Gastrocnemius medialis (tissue), 4 donors: ENCODE measurements around the gene MAPK13. TPM values are rescaled to one million over a fixed set of nuclear protein-coding genes. Genes with fewer than 3 reads are reported as not detected.
A peak's percentile ranks its signal among the peaks of the same experiment; 100 is the strongest.

Source experiments
- ATAC-seq, 2 donors: fragments of 150-250 bp; one replicate each; pipeline ENCODE4 v1.9.1; 2016
- DNase-seq, 2 donors: peaks; one replicate each; pipeline ENCODE4 v3.0.0-alpha.2; 2019
- H3K27ac ChIP-seq, 4 donors: fragments of 200-600 bp; sonication (generic); 1 replicate in 1 of 4; 2 replicates in 3 of 4; pipeline ENCODE4 v1.5.1; 2016 to 2018; ENCODE audit warnings: mild to moderate bottlenecking in 2 of 4, moderate library complexity in 1 of 4
- H3K27me3 ChIP-seq, 3 donors: fragments of 200-600 bp; sonication (generic) in 2 of 3; 1 replicate in 1 of 3; 2 replicates in 2 of 3; pipeline versions ENCODE4 v1.5.1 to v1.6.0; 2016 to 2019; ENCODE audit warnings: mild to moderate bottlenecking in 1 of 3, moderate library complexity in 1 of 3
- H3K36me3 ChIP-seq, 2 donors: fragments of 200-600 bp; sonication (generic) in 1 of 2; one replicate each; pipeline ENCODE4 v1.5.1; 2017 to 2018
- H3K4me1 ChIP-seq, 2 donors: fragments of 200-600 bp; sonication (generic) in 1 of 2; one replicate each; pipeline ENCODE4 v1.5.1; 2016 to 2017; ENCODE audit warnings: mild to moderate bottlenecking in 2 of 2
- H3K4me3 ChIP-seq, 4 donors: fragments of 200-600 bp; sonication (generic) in 3 of 4; 1 replicate in 1 of 4; 2 replicates in 3 of 4; pipeline ENCODE4 v1.5.1; 2016 to 2019; ENCODE audit warnings: mild to moderate bottlenecking in 2 of 4
- H3K9me3 ChIP-seq, 3 donors: fragments of 200-600 bp; sonication (generic) in 2 of 3; 1 replicate in 1 of 3; 2 replicates in 2 of 3; pipeline ENCODE4 v1.5.1; 2016 to 2019
- CTCF ChIP-seq, 5 experiments: fragments of 450-650 bp in 3 of 5; fragments of 200-600 bp in 2 of 5; sonication (generic) in 2 of 5; IDR thresholded peaks in 4 of 5; conservative IDR thresholded peaks in 1 of 5; 1 replicate in 4 of 5; 2 replicates in 1 of 5; pipeline ENCODE4 v1.5.1; 2016 to 2019; ENCODE audit warnings: antibody characterized with exemption in 5 of 5, mild to moderate bottlenecking in 3 of 5, moderate library complexity in 3 of 5
- POLR2A ChIP-seq, 2 donors: fragments of 450-650 bp; IDR thresholded peaks; one replicate each; pipeline ENCODE4 v1.6.1; 2017; ENCODE audit warnings: antibody characterized with exemption in 2 of 2, mild to moderate bottlenecking in 2 of 2, moderate library complexity in 2 of 2
- in situ Hi-C, 4 donors: fragments of 200-750 bp; cut with MboI; loops; one replicate each; pipeline versions ENCODE4 v1.15.0 to v1.8.0; 2017; ENCODE audit warnings: low sequenced_read_pairs in 4 of 4
- intact Hi-C: fragments of 100-400 bp; cut with DNase I; formaldehyde crosslinking; loops from one replicate; pipeline ENCODE4 v1.15.1; 2023; ENCODE audit warnings: low total_unique reads
- total RNA-seq, 4 donors: library from RNA; depleted of rRNA; stranded (reverse); fragments of >200 nt; gene quantifications; one replicate each; pipeline versions ENCODE4 v1.1.0 to v1.2.3, GENCODE V29; 2016

MAPK13 gene
- total RNA-seq, 4 donors from 2014 or later: 0.29 to 0.82 (median 0.64) TPM

- peaks cover 11 to 15% of the 10 kb centered on the region in 2 donors for H3K4me1 ChIP-seq
- H3K27ac ChIP-seq: no peak overlapping the region
- in situ Hi-C loops (loop anchor here in 1 of 4 donors (10.0 kb wide), 1 partner anchor 48 kb away; no protein-coding TSS in a partner anchor), intact Hi-C loops (no loop called here)
- H3K4me3 ChIP-seq: no peak overlapping the region
- ATAC-seq (no peak), DNase-seq (no peak)
- H3K27me3 ChIP-seq: no peaks in the 10 kb centered on the region
- H3K9me3 ChIP-seq: no peaks in the 10 kb centered on the region
- H3K36me3 ChIP-seq: no peaks in the 10 kb centered on the region
- TF ChIP-seq CTCF (IDR thresholded peaks at IDR 0.05 in 4 of 5, conservative IDR thresholded peaks at IDR 0.05 in 1 of 5) (no peak), POLR2A (IDR thresholded peaks at IDR 0.05) (no peak)
Observed at GRCh38 chr6:36136551-36136950, 6.2 kb downstream of the MAPK13 start.

GRCh38 chr6:36138667-36139066 lies 8.4 kb downstream of the MAPK13 start:
- in situ Hi-C loops: loop anchor here in 1 of 4 donors (10.0 kb wide), 1 partner anchor 46 kb away; no protein-coding TSS in a partner anchor
- ATAC-seq: no peak
- TF ChIP-seq POLR2A (IDR thresholded peaks at IDR 0.05): no peak
- no peak for TF ChIP-seq CTCF (IDR thresholded peaks at IDR 0.05 in 4 of 5, conservative IDR thresholded peaks at IDR 0.05 in 1 of 5)

GRCh38 chr6:36139431-36139830 lies 9.1 kb downstream of the MAPK13 start:
- H3K4me3 ChIP-seq: no peak overlapping the region
- no peaks in the 10 kb centered on the region for H3K36me3 ChIP-seq
- intact Hi-C loops (no loop called here), in situ Hi-C loops (loop anchor here in 1 of 4 donors (10.0 kb wide), 1 partner anchor 45 kb away; no protein-coding TSS in a partner anchor)
- ATAC-seq (no peak), DNase-seq (no peak)
- TF ChIP-seq CTCF (IDR thresholded peaks at IDR 0.05 in 4 of 5, conservative IDR thresholded peaks at IDR 0.05 in 1 of 5): peak in 2 of 5 experiments; percentile 21 to 24
- TF ChIP-seq POLR2A (IDR thresholded peaks at IDR 0.05): no peak
- H3K9me3 ChIP-seq: no peaks in the 10 kb centered on the region
- H3K27ac ChIP-seq: peak overlapping the region; percentile 38 to 84 (median 57)
- H3K27me3 ChIP-seq: no peaks in the 10 kb centered on the region
- peaks cover 10 to 11% of the 10 kb centered on the region in 2 donors for H3K4me1 ChIP-seq

More at GRCh38 chr6:36138667-36139066, 8.4 kb downstream of the MAPK13 start:
- H3K4me1 ChIP-seq: peaks cover 10 to 11% of the 10 kb centered on the region in 2 donors
- no peaks in the 10 kb centered on the region for H3K27me3 ChIP-seq
- H3K27ac ChIP-seq: no peak overlapping the region
- no peak for DNase-seq
- no peaks in the 10 kb centered on the region for H3K9me3 ChIP-seq
- H3K4me3 ChIP-seq: no peak overlapping the region
- H3K36me3 ChIP-seq: no peaks in the 10 kb centered on the region
- intact Hi-C loops: no loop called here

GRCh38 chr6:36139991-36140710 lies 9.8 kb downstream of the MAPK13 start:
- peak; percentile 22 to 52 for DNase-seq
- H3K9me3 ChIP-seq: no peaks in the 10 kb centered on the region
- H3K27me3 ChIP-seq: no peaks in the 10 kb centered on the region
- in situ Hi-C loops (loop anchor here in 1 of 4 donors (10.0 kb wide), 1 partner anchor 45 kb away; no protein-coding TSS in a partner anchor), intact Hi-C loops (no loop called here)
- H3K36me3 ChIP-seq: no peaks in the 10 kb centered on the region
- H3K27ac ChIP-seq: peak overlapping the region; percentile 38 to 84 (median 62)
- H3K4me3 ChIP-seq: no peak overlapping the region
- peaks cover 10 to 11% of the 10 kb centered on the region in 2 donors for H3K4me1 ChIP-seq
- ATAC-seq: peak; percentile 80 to 85
- TF ChIP-seq CTCF (IDR thresholded peaks at IDR 0.05 in 4 of 5, conservative IDR thresholded peaks at IDR 0.05 in 1 of 5) (no peak), POLR2A (IDR thresholded peaks at IDR 0.05) (no peak)
